Retina (tissue), 1 donor: Measurements from ENCODE around the gene SLC35G4.
"Not testable (repeated sequence)": the region's sequence is repeated elsewhere in the genome, so short reads cannot be mapped to it uniquely, and the experiment has no call there.

Source experiments
- DNase-seq: peaks from one replicate; pipeline ENCODE4 v3.0.0-alpha.2; 2016

Gene SLC35G4

DNA sequence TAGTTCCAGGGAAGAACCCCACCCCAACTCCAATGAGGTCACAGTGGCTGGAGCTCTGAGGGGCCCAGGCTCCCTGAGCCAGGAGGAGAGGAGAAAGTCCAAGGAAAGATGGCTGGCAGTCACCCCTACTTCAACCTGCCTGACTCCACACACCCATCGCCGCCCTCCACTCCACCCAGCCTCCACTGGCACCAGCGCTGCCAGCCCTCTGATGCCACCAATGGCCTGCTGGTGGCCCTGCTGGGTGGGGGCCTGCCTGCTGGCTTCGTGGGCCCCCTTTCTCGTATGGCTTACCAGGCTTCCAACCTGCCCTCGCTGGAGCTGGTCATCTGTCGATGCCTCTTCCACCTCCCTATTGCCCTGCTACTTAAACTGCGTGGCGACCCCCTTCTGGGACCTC, at the start of gene SLC35G4:
Gene SLC35G4, plus strand, starts transcription at position 109 of the 400 bp plus-strand sequence. Its CDS starts 0 bp downstream, at position 109.
- DNase-seq, result not testable (repeated sequence)

DNA sequence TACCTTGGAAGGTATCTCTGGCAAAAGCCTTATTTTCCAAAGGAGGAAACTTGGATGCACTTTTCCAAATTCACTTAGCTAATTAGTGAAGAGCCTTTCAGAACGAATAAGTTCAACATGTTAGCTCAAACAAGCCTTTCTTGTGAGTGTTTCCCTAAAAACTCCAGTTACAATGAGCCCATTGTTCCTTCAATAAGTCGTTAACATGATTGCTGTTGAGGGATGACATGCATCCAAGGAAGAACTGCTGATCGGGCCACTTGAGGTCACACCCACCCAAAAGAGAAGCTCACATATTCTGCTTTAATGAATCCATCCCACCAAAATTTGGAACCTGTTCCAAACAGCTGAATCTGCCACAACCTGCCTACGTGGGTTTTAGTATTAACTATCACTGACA, 48.1 kb upstream of the SLC35G4 start:
- peak; percentile 54 for DNase-seq

DNA sequence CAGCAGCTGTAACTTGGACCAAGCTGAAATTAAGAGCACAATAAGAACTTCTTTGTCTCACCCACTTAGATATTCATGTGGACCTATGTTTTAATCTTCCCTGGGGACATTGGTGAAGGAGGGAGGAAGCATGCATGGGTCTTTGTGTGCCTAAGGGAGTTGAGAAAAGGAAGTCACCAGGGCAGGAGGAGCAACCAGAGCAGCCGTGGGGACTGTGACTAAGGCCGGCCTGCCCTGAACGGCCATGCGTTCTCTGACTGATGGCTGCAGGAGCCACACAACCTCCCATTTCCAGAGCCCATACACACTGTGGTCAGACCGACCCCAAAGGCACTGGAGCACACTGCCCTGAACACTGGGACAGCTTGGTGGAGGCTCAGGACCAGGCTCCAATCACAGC, 43.7 kb upstream of the SLC35G4 start:
- no peak for DNase-seq

DNA sequence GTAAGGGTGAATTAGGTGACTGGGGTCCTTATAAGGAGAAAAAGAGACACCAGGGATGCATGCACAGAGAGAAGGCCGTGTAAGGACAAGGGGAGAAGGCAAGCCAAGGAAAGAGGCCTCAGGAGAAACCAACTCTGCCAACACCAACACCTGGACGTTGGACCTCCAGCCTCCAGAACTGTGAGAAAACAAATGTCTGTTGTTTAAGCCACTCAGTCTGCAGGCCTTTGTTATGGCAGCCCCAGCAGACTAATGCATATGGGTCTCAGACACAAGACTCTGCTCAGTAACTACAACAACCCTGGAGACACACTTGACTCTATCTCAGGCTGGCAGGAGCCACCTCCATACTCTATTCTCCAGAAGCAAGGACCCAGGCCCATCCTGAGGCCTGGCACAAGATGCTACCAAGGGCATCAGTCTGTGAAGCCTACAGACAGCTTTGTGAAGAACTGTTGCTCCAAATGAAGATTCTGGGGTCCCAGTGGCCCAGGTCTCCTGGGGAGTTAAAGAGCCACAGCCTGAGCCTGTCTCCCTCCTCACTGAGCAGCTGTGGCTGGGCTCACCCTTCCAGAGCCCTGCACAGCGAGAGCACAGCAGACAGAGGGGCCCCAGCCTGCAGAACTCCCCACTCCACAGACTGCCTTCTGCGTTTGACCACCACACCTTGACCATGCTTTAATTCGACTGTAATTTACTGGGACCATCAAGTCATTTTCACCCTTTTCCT, 43.0 kb upstream of the SLC35G4 start:
- no peak for DNase-seq

DNA sequence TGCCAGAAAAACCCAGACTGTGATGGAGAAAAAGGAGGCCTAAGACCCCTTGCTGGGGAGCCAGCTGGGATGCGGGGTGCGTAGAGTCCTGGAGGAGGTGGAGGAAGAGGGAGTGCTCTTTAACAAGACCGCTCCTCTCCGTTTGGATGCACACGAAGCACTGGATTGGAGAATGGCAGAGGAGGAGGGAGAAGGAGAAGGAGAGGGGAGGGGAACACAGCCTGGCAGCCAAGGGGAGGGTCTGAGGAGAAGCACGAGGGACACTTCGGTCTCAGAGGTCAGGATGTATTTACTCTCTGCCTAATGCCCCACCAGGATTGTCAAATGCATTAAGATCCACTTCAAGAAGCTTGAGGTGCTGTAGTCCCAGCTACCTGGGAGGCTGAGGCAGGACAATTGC, 42.0 kb upstream of the SLC35G4 start:
- peak; percentile 51 for DNase-seq

DNA sequence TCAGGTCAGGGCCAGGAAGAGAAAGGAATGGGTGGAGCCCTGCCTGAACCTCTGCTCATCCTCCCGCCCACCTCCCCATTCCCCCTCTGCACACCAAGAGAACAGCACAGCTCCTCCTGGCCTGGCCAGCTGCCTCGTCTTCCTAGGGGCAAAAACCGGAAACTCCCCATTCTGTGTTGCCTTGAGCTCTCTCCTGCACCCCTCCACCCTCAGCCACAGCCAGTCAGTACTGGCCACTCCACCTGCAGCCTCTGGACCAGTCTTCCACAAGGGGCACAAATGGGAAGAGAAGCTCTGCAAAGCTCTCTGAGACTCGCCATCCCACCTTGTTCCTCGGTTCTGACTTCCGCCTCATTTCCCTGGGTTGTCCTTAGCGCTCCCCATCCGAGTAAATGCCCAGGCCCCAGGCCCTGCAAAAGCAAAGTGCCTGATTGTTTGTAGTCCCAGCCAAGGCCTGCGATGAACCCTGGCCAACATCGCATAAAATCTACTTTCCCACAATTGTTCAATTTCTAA, 39.3 kb upstream of the SLC35G4 start:
- no peak for DNase-seq

DNA sequence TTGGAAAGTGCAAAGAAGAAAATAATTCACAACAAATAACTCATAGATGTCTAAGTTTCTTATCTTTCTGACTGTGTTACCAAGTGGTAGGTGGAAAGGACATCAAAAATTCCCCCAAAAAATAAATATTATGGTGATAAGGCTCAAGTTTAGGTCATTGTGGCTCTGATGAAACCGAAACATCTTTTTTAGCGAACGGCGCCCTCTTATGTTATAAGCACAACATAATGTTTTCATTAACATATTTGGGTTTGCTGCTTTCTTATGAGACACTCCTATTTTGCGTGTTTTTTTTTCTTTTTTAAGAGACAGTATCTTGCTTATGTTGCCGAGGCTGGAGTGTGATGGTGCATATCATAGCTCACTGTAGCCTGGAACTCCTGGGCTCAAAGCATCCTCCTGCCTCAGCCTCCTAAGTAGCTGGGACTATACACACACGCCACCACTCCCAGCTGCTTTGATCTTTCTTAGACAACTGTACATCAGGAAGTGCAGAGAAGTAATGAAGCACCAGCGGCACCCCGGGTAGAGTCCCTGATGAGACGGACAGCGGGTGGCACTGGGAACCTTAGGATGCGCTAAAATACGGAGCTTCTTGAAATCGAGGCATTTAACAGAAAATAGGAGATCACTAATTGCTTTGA, 38.5 kb upstream of the SLC35G4 start:
- DNase-seq, result no peak

DNA sequence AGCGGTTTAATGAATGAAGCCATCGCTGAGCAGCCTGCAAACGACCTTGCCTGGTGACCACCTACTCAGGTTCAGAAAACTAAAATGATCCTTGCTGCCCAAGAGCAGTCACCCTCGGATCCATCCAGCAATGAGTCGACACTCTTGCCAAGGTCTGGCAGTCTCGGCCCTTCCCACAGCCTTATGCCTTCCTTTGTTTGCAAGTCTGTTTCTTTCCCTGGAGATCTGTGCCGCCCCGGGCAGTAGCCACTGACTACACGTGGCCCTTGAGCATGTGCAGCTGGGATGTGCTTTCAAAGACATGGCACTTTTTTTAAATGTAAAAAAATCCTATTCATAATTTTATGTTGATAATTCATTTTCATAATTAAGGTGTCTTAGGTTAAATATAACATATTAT, 37.2 kb upstream of the SLC35G4 start:
- DNase-seq, result no peak

DNA sequence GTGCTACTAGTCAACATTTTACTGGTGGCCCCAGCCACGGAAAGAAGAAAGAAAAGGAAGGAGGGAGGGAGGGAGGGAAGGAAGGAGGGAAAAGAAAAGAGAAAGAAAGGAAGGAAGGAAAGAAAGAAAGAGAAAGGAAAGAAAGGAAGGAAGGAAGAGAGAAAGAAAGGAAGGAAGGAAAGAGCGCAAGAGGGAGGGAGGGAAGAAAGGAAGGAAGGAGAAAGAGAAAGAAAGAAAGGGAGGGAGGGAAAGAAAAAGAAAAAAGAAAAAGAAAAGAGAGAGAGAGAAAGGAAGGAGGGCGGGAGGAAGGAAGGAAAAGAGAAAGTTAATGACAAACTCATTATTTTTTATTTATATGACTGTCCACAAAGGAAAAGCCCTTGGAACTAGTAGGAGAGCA, 34.9 kb upstream of the SLC35G4 start:
- no peak for DNase-seq

DNA sequence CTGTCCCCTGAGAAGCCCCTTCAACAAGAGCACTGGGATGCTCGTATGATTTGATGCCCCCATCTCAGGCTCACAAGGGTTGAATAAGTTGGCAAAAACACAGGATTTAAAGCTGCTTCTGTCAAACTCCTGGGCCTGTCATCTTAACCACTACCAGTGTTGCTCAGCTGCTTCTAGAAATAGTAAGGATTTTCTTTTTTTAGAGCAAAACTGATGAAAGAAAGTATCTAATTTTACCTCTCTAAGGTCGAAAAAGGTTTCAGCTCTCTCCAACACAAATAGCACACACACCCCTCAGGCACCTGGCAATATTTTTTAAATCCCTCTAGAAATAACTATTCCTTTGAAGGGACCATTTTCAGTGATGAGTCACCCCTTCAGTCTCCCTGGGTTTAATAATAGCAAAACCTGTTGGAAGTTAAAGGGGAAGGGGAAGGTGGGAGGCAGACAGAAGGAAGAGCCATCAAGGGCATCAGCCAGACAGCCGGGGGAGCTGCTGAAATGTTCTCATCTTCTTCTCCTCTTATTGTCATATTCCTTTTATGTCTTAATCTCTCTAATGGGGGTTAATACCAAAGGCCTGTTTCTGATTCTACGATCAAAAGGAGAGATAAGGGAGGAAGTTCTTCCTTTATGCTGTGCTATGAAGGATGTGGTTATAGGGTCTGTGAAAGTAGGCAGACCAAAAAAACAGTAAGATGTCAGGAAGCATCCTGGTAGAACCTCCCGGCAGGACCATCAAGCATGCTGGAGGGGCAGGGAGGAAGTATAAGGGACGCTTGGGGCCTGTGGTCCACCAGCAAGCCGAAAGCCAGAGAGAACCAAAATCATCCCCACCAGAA, 31.9 kb upstream of the SLC35G4 start:
- DNase-seq, result no peak

DNA sequence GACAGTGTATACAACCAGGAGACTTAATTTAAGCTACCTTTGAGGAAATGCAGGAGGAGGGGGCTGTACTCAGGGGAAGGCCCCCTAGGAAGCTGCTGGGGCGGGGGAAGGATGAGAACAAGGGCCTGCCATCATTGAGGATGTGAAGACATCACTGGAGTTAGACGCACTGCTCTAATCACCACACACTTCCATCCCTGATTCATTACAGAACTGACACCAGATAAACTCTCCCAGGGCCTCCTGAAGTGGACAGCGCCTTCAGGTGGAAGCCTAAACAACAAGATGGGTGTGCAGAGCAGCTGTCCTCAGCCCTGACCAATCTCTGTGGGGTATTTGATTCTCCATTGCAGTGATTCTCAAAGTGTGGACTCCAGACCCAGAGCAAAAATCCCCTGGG, 30.6 kb upstream of the SLC35G4 start:
- DNase-seq, result no peak

DNA sequence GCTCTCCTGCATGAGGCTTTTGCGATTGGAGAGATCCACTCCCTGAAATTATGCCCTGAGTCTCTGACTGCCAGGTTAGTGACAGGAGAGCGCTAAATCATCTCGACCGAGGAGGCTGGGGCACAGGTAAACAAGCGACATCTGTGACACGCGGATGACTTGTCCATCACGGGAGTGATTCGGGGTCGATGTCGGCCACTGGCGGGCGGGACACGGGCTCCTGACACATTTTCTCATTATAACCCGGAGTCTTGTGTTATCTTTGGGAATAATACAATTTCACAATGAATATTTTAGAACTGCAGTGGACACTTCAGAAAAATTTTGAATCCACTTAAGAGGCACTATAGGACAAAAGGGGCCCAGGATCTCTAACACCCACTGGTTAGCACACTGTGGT, 29.5 kb upstream of the SLC35G4 start:
- no peak for DNase-seq

DNA sequence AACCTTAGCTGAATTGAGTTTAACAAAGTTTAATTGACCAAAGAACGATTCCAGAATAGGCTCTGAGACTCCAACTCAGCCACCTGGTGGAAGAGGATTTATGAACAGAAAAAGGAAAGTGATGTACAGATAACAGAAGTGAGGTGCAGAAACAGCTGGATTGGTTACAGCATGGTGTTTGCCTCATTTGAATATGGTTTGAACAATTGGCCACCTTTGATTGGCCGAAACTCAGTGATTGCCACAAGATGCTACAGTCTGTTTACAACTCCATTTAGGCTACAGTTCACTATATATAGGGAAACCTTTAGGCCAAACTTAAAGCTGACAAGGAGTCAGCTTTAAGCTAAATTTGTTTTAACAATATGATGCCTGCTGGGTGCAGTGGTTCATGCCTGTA, 28.1 kb upstream of the SLC35G4 start:
- no peak for DNase-seq

DNA sequence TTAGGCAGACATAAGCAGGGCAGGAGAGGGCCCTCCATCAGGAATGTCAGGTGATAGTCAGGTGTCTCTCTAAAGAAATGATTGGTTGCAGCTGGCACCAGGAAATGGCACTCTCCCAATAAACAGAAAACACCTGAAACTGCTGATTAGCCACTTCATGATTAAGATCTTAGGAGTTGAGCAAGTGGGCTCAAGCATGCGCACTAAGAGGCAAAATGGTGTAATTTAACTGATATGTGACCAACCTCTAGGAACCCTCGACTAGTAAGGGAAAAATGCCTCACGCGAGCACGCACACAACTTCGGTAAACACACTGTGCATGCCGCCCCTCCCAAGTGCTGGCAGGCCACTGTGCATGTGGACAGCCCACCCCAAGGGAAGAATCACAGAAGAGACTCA, 23.8 kb upstream of the SLC35G4 start:
- DNase-seq, result no peak

DNA sequence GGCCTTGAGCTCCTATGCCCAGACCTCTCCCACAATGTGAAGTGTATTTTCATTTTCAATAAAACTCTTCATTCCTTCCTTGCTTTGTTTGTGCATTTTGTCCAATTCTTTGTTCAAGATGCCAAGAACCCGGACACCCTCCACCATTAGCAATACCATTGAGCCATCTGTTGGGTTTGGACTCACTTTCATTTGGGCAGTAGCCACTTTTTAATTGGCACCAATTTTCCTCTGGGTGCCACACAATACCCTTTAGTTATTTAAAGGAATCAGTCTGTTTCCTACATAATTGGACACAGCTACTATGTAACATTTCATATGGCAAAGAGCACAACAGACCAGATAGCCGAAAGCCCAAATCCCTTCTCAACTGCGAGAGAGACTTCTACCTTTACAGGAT, 22.5 kb upstream of the SLC35G4 start:
- no peak for DNase-seq

DNA sequence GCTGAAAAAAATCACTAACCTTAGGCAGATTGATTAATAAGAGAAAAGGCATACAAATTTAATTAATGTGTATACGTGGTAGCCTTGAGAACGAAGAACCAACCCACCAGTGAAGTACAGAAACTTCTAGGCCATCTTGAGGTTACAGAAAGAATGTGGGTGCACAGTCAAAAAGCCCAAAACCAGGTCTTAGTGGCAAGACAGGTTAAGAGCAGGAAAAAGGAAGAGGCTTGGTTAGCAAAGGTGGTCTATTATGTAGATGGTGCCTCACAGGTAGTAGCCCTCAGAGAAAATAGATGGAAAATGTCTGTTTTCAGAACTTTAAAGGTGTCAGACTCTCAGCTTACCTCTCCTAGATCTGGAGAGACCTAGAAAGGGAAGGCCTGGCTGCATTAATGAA, 22.0 kb upstream of the SLC35G4 start:
- no peak for DNase-seq

DNA sequence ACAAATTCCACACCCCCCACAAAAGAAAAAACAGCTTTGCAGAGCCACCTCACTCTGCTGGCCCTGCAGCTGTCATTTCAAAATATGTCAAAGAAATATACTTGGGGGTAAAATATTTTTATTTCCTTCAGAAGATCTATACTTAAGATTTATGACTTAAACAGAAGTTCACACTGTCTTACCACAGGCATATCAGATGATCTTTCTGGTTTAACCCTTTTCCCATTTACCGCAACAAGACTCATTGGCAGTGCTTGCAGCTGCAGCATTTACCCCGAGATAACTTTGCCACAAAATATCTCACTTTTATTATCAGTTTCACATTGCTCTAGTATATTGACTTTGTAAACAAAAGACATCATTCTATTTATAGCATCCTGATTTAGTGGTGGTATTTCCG, 21.6 kb upstream of the SLC35G4 start:
- no peak for DNase-seq

DNA sequence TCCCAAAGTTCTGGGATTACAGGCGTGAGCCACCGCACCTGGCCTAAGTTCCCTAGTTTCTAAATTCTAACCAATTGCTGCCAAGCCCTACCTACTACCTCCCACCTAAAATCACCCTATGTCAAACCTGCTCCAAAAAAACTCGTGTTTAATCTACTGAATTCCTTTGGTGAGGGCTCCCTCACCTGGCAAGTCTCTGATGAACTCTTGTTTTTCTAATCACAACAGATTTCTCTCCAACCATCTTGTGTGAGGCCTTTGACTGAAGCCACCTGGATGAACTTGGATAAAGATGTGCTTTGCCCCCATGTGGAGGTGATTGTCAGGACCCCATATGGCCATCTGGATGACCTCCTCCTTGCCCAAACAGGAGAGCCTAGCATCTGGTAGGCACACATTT, 17.4 kb upstream of the SLC35G4 start:
- no peak for DNase-seq

DNA sequence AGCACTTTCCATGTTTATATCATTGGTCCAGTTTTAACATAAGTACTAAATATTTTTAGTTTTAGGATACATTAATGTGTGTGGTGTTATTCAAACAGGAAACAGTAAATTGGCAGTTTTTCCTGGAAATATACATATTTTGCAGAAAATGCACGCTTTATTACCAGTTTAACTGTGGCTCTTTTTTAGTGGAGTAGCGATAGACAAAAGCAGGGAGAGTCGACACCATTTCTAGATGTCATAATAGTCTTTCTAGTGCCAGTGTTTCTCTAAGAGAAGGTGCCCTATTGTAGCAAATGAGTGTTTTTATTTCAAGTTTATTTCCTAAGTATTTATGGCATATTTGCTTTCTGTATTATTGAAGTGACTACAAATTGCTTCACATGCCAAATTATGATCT, 9.1 kb upstream of the SLC35G4 start:
- no peak for DNase-seq

DNA sequence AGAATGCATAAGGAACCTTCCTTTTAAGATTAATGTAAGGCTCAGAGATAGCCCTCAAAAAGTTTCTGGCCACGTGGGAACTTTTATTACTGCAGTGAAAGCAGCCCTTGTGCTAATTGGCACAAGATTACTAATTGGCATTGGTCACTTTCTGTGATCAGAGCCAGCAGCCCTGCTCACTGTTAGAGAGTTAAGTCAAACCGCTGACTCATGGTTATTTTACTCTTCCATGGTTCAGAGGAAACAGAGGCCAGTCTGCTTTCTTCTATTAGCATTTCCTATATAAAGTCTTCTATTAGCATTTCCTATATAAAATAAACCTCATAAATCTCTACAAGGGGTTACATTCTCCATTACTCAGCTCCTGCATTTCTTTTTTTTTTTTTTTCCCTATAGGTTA, 1.5 kb upstream of the SLC35G4 start:
- DNase-seq, result no peak

DNA sequence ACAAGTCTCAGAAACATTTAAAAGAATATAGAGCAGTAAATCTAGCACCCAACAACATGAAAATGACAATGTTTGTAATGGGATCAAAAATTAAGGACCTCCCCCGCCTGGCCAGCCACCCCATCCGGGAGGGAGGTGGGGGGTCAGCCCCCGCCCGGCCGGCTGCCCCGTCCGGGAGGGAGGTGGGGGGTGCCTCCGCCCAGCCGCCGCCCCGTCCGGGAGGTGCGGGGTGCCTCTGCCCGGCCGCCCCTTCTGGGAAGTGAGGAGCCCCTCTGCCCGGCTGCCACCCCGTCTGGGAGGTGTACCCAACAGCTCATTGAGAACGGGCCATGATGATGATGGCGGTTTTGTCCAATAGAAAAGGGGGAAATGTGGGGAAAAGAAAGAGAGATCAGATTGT, 778 bp upstream of the SLC35G4 start:
- DNase-seq, result not testable (repeated sequence)

DNA sequence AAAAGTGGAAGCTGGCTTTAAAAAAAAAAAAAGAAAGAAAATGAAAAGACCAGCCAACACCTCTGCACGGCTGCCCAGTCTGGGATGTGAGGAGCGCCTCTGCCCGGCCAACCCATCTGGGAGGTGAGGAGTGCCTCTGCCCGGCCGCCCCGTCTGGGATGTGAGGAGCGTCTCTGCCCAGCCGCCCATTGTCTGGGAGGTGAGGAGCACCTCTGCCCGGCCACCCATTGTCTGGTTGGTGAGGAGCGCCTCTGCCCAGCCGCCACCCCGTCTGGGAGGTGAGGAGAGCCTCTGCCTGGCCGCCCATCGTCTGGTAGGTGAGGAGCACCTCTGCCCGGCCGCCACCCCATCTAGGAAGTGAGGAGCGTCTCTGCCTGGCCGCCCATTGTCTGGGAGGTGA, 3.7 kb downstream of the SLC35G4 start:
- DNase-seq, result not testable (repeated sequence)

DNA sequence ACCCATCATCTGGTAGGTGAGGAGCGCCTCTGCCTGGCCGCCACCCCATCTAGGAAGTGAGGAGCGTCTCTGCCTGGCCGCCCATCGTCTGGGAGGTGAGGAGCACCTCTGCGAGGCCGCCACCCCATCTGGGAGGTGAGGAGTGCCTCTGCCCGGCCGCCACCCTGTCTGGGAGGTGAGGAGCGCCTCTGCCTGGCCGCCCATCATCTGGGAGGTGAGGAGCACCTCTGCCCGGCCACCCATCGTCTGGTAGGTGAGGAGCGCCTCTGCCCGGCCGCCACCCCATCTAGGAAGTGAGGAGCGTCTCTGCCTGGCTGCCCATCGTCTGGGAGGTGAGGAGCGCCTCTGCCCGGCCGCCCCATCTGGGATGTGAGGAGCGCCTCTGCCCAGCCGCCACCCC, 4.2 kb downstream of the SLC35G4 start:
- not testable (repeated sequence) for DNase-seq

DNA sequence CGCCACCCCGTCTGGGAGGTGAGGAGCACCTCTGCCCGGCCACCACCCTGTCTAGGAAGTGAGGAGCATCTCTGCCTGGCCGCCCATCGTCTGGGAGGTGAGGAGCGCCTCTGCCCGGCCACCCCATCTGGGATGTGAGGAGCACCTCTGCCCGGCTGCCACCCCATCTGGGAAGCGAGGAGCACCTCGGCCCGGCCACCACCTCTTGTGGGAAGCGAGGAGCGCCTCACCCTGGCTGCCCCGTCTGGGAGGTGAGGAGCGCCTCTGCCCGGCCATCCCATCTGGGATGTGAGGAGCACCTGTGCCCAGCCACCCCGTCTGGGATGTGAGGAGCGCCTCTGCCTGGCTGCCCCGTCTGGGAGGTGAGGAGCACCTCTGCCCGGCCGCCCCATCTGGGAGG, 4.6 kb downstream of the SLC35G4 start:
- not testable (repeated sequence) for DNase-seq
